AG20443 (cell line): ENCODE measurements around the gene CAMKK2.
A peak's percentile ranks its signal among the peaks of the same experiment; 100 is the strongest.
"Not testable (repeated sequence)": the region's sequence is repeated elsewhere in the genome, so short reads cannot be mapped to it uniquely, and the experiment has no call there.

ENCODE experiments used
- DNase-seq: peaks from one replicate; pipeline ENCODE4 v3.0.0; 2012; ENCODE audit warnings: low spot score, mixed read lengths

Gene CAMKK2

DNA sequence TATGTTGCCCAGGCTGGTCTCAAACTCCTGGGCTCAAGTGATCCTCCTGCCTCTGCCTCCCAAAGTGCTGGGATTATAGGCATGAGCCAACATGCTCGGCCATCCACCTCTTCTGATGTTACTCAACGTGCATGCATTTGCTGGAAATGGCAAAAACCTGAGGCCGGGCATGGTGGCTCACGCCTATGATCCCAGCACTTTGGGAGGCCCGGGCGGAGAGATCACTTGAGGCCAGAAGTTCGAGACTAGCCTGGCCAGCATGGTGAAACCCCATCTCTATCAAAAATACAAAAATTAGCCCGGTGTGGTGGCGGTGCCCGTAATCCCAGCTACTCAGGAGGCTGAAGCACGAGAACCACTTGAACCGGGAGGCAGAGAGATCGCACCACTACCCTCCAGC lies 1.9 kb upstream of the CAMKK2 start:
- not testable (repeated sequence) for DNase-seq

GRCh38 chr12:121297435-121297991 lies 1.0 kb upstream of the CAMKK2 start:
- DNase-seq: peak; percentile 62

DNA sequence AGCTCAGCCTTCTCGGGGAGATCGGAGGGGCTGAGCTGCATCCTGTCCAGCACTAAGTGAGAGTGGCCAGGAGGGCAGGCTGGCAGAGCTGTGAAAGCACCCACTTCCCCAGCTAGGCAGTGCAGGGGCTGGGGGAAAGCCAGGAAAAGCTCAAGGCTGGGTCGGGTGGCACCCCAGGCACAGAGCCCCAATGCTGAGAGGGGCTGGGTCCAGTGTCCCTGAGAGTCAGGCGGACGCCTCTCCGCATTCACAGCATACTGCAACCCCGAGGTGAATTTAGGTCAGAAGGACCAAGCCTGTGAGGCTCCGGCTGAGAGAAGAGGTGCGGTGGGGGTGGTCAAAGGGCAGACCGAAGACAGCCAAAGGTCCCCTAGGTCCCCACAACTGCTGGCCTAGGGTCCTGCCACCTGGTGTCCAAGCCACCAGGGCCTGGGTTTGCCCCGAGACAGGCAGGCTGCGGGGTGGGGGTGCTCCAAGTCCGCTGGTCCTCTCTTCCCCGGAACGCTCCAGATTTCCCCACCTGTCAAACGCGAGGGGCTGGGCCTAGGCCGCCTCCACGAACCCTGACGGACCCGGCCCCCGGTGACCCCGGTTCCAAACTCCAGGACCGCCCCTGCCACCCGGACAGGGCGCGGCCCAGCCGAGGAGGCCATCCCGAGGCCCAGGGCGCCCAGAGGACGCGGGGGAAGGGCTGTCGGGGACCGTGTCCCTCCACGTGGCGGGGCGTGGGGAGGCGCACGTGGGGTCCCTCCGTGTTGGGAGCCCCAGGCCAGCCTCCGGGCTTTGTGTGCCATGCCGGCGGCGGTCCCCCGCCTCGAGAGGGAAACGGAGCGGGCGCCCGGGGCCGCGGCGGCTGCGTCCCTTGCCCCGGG lies 527 bp downstream of the CAMKK2 start:
- DNase-seq: peak; percentile 56

DNA sequence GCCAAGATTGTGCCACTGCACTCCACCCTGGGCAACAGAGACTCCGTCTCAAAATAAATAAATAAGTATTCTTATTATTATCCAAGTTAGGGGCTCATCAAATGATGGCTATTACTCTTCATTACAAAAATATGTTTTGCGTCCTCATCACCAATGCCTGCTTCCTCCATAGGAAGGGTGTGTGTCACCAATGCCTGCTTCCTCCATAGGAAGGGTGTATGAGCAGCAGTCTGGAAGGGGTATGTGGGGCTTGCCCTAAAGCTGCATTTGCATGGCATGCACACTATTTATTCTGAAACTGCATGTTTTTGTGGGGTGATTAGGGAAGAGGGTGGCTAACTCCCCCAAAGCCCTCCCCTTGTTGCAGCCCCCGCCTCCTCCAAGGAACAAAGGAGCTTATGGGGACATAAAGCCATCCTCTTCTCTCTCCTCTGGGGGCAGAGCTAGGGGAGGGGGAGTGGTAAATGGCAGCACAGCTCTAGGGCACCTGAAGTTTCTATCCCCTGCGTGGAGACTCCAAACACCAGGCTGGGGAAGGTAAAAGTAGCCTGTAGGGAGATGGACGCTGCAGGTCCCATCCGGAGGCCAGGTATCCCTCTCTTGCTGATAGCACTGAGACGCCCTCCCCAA lies 1.3 kb downstream of the CAMKK2 start:
- no peak for DNase-seq

- DNase-seq: no peak
Observed at GRCh38 chr12:121294151-121294889, 2.2 kb downstream of the CAMKK2 start.

DNA sequence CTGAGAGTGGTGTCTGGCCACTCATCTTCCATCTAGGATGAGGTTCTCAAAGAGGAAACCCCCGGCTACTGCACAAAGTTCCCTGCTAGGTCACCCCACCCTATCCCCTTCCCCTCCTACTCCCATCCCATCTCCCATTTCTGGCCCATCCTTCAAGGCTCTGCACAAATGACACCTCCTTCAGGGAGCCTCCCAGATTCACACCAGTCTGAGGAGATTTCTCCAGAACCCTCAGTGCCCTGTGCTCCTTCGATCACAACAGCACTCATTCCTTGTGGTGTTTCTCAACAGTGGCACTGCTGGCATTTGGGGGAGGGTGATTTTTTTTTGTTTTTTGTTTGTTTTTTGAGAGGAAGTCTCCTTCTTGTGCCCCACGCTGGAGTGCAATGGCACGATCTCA lies 2.9 kb downstream of the CAMKK2 start:
- no peak for DNase-seq

- DNase-seq: no peak
Observed at GRCh38 chr12:121290410-121290809, 6.1 kb downstream of the CAMKK2 start.

DNA sequence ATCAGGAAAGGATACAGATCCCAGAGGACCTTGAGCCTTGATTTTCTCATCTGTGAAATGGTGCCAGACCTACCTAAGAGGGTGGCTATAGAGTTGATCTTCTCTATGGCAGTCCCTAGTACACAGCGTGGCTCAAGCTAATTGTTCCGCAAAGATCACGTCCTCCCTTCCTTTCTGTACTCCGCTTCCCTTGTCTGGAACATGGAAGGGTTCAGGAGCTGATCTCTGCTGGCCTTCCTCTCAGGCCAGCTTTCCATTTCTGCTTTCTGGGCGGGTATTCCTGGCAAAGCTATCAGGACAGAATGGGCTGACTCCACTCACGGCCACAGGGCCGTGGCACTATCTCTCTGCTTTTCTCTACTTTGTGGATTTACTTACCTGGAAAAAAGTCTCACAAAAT lies 6.5 kb downstream of the CAMKK2 start:
- no peak for DNase-seq

GRCh38 chr12:121288986-121289385 lies 7.5 kb downstream of the CAMKK2 start:
- no peak for DNase-seq

DNA sequence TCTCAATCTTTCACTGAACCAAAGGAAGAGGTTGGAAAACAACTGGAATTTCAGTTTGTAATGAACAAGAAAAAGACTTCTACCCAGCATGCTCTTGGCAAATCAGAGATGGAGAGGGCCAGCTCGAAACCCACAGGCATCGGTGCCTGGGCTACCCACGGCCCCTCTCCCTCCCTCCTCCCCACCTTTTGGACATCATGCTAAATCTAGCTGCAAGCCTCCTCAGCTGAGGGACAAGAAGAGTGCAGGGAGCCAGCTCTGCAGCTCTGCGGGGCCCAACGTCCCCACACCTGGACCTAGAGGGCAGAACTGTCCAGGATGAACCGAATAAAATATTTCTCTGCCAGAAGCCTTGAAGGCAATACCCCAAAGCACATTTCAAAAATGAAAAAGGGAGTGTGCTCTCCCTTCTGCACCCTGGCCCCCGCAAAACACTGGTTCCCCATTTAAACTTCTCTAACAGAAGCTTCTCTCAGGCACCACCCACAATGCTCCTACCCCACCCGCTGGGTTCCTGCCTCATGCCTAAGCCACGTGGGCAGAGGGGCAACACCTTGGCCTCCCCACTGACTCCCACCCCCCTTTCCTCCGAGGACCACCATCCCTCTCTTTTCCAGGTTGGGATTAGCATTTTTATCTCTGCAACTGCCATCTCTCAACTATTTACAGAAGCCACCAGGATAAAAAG lies 8.2 kb downstream of the CAMKK2 start:
- DNase-seq: no peak

DNA sequence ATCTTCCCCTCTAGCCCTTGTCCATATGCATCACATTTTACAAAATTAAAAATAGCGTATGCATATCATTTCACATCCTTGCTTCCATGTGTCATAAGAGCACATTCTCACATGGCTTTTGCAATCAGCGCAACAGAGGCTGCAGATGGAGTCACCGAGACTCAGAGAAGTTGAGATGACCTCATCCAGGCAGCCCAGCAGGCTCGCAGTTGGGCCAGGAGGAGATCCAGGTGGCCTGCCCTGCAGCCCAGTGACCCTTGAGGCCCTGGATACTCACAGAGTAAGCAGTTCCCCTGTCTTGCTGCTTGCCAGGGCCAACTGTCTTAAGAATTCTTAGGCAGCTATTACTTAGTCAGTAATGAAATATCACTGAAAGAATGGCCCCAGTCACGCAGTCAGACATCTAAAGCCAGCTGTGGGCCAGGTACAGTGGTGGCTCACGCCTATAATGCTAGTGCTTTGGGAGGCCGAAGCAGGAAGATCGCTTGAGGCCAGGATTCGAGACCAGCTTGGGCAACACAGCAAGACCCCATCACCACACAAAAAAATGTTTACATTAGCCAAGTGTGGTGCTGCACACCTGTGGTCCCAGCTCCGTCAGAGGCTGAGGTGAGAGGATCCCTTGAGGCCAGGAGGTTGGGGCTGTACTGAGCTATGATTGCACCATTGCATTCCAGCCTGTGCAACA lies 9.1 kb downstream of the CAMKK2 start:
- peak; percentile 27 for DNase-seq

DNA sequence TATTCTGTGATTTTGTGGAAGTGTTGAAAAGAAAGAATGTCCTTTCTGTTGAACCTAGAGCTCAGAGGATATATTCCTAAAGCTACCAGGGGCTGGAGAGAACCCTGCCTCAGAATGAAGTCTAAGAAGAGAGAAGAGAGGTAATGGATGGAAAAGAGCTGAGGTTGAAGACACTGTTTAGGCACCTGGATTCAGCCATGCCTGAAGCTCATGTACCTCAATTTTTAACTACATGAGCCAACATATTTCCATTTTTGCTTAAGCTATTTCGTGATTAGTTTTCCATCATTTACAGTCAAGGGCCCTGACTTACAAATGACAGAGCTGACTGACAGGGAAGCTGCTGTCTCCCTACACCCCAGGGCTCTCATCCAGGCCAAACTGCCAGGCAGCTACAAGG lies 10.7 kb downstream of the CAMKK2 start:
- no peak for DNase-seq

GRCh38 chr12:121284551-121285390 lies 11.7 kb downstream of the CAMKK2 start:
- DNase-seq: peak; percentile 21

DNA sequence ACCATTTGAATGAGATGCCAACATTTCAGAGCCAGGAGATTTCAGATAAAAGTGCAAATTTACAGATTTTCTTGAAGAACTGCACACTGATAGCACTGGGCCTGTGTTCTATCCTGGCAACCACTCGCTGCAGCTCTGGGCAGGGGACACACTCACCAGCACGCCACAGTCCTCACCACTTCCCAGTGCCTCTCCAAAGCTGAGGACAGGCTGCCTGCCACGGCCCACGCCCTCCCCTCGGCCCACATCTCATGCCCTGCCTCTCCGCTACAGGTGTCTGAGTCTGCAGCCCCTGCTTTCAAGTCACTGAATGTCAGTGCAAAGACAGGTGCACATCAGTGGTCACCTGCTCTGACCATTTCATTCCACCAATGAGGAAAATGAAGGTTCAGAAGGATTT lies 12.7 kb downstream of the CAMKK2 start:
- DNase-seq: no peak

- DNase-seq: no peak
Observed at GRCh38 chr12:121283388-121283787, 13.1 kb downstream of the CAMKK2 start.

- DNase-seq: not testable (repeated sequence)
Observed at GRCh38 chr12:121282910-121283309, 13.6 kb downstream of the CAMKK2 start.

DNA sequence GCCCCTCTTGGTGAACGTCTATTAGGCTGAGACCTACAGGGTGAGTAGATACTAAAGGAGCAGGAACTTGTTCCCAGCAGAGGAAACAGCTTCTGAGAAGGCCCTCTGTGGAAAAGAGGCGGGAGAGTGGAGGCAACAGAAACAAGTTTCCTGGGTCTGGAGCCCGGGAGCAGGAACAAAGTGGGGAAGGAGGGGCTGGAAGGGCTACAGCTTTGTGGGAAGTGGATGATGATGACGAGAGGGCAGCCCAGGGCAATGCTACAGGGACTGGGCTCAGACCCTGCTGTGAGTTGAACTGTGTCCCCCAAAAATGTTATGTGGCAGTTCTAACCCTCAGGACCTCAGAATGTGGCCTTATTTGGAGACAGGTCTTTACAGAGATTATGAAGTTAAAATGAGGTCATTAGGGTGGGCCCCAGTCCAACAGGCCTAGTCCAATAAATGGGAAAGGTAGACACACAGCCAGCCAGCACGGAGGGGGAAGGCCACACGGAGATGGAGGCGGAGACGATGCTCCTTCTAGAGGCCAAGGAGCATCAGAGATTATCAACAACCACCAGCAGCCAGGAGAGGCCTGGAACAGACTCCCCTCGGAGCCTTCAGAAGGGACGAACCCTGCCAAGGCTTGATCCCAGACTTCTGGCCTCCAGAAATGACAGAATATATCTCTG lies 14.3 kb downstream of the CAMKK2 start:
- no peak for DNase-seq

DNA sequence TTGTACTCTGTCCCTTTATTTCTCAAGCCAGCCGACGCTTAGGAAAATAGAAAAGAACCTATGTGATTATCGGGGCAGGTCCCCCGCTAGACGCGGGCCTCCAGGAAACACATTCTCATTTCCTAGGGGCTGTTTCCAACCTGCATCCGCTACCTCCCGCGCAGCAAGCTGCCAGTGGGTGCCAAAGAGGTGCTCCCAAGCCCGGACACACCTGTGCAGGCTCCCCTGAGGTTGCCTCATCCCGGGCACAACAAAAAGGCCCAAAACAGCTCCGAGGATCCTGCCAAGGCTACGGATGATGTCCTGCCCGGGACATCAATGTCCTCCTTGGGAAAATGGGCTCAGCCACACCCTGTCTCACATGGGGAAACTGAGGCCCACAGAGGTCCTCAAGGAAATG lies 15.4 kb downstream of the CAMKK2 start:
- not testable (repeated sequence) for DNase-seq

DNA sequence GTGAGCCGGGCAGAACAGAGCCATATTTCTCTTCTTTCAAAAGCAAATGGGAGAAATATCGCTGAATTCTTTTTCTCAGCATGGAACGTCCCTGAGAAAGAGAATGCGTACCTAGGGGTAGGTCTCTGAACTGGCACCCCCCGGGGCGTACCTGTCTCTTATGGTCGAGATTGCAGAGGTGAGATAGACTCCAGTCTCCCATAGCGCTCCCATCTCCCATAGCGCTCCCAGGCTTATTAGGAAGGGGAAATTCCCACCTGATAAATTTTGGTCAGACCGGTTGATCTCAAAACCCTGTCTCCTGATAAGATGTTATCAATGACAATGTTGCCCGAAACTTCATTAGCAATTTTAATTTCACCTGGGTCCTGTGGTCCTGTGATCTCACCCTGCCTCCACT lies 16.0 kb downstream of the CAMKK2 start:
- DNase-seq: not testable (repeated sequence)

DNA sequence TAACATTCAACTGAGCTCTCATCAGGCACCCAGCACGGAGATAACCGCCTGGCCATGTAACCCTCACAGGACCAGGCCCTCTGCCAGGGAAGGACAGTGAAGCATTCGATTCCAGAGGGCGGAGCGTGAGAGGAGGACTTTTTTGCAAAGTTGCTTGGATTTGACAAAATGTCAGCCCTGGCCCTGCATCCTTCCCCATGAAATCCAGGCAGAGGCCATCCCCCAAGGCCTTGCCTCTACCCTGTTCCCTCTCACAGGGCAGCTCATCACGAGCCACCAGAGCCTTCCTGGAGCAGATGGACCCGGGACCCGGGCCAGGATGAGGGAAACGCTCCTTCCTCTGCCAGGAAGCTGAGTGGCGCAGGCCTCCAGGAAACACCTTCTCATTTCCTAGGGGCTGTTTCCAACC lies 17.0 kb downstream of the CAMKK2 start:
- DNase-seq: peak; percentile 81
